Endothelial cell of umbilical vein (primary cell): Measurements from ENCODE around the gene C12orf50. TPM values are rescaled to one million over a fixed set of nuclear protein-coding genes. Genes with fewer than 3 reads are reported as not detected.

Experiments used
- BruUV-seq: library from RNA; stranded (reverse); fragments of 400-500 nt; replicated peaks from 2 replicates; lab custom pipeline; 2021; lab: Mats Ljungman, UMichigan
- CTCF ChIA-PET: fragments of 300-600, 350-600 bp; sonication (Branson Sonifier 250); formaldehyde crosslinking; loops from one replicate; lab custom pipeline; 2021; ENCODE audit warnings: antibody characterized with exemption, inconsistent platforms; lab: Charles Lee
- POLR2A ChIA-PET: fragments of 300-600, 350-600 bp; sonication (Branson Sonifier 250); formaldehyde crosslinking; loops from one replicate; lab custom pipeline; 2021; ENCODE audit warnings: antibody characterized with exemption, inconsistent platforms; lab: Charles Lee
- DNase-seq: peaks from one replicate; pipeline ENCODE4 v3.0.0-alpha.2; 2011; ENCODE audit warnings: low read depth, low spot score
- FAIRE-seq: peaks from 2 replicates; lab custom pipeline; 2011; peaks lifted over from hg19 to GRCh38; lab: Jason Lieb, UNC
- H2AFZ ChIP-seq: 2 replicates; pipeline ENCODE4 v1.6.0; 2012; ENCODE audit warnings: low read depth, low read length, control low read depth, inconsistent platforms
- H3K27ac ChIP-seq: 2 replicates; pipeline ENCODE4 v1.5.1; 2011; ENCODE audit warnings: low read depth, mild to moderate bottlenecking, control low read depth, low read length, moderate library complexity; ENCODE audit not compliant: insufficient read depth
- H3K27me3 ChIP-seq, 2 experiments: 2 replicates each; pipeline versions ENCODE4 v1.6.0 to v1.6.1; 2011; ENCODE audit warnings: low read length in 2 of 2, mixed read lengths in 1 of 2; ENCODE audit not compliant: control insufficient read depth in 2 of 2, insufficient read depth in 2 of 2
- H3K36me3 ChIP-seq, 2 experiments: 2 replicates in 1 of 2; 3 replicates in 1 of 2; pipeline ENCODE4 v1.5.1; 2011; ENCODE audit warnings: low read length in 2 of 2, mild to moderate bottlenecking in 1 of 2, moderate library complexity in 1 of 2; ENCODE audit not compliant: control insufficient read depth in 2 of 2, insufficient read depth in 2 of 2; ENCODE audit errors: extremely low read depth in 1 of 2
- H3K4me1 ChIP-seq: 3 replicates; pipeline ENCODE4 v1.5.1; 2011; ENCODE audit warnings: mild to moderate bottlenecking, low read length; ENCODE audit not compliant: control insufficient read depth, insufficient read depth; ENCODE audit errors: extremely low read depth
- H3K4me2 ChIP-seq: 2 replicates; pipeline ENCODE4 v1.6.1; 2011; ENCODE audit warnings: low read length, control low read depth, mixed read lengths; ENCODE audit not compliant: insufficient read depth
- H3K4me3 ChIP-seq, 3 experiments: fragments of 200-600 bp in 1 of 3; sonication (generic), shearing (Covaris generic) in 1 of 3; replicated peaks in 1 of 3; 2 replicates each; pipeline ENCODE4 v1.5.1; 2011 to 2016; ENCODE audit warnings: control low read depth in 3 of 3, low read length in 3 of 3, mild to moderate bottlenecking in 2 of 3, inconsistent platforms in 1 of 3, low read depth in 1 of 3, moderate library complexity in 1 of 3; ENCODE audit not compliant: insufficient read depth in 1 of 3
- H3K79me2 ChIP-seq: 2 replicates; pipeline ENCODE4 v1.6.0; 2012; ENCODE audit warnings: low read length, inconsistent platforms; ENCODE audit not compliant: control insufficient read depth, insufficient read depth
- H3K9ac ChIP-seq: replicated peaks from 2 replicates; pipeline ENCODE3; 2011; ENCODE audit warnings: low read length, control low read depth; ENCODE audit not compliant: insufficient read depth; ENCODE audit errors: extremely low read depth
- H3K9me1 ChIP-seq: replicated peaks from 3 replicates; pipeline ENCODE4 v1.6.0; 2011; ENCODE audit warnings: mild to moderate bottlenecking, low read length; ENCODE audit not compliant: control insufficient read depth, insufficient read depth; ENCODE audit errors: extremely low read depth
- H3K9me3 ChIP-seq: replicated peaks from 2 replicates; pipeline ENCODE4 v1.5.1; 2012; ENCODE audit warnings: low read length, inconsistent platforms; ENCODE audit not compliant: control insufficient read depth, insufficient read depth
- H4K20me1 ChIP-seq: replicated peaks from 2 replicates; pipeline ENCODE3; 2011; ENCODE audit warnings: mild to moderate bottlenecking, low read length; ENCODE audit not compliant: control insufficient read depth, insufficient read depth; ENCODE audit errors: extremely low read depth
- CTCF ChIP-seq, 2 donors: IDR thresholded peaks; 1 replicate in 1 of 2; 2 replicates in 1 of 2; pipeline ENCODE4 v1.5.1; 2011; ENCODE audit warnings: low read length in 2 of 2, mild to moderate bottlenecking in 2 of 2, moderate library complexity in 2 of 2, control low read depth in 1 of 2, inconsistent platforms in 1 of 2, low read depth in 1 of 2; ENCODE audit not compliant: insufficient read depth in 1 of 2; ENCODE audit errors: extremely low read depth in 1 of 2
- EZH2 ChIP-seq: IDR thresholded peaks from 2 replicates; pipeline ENCODE4 v1.6.1; 2012; ENCODE audit warnings: borderline replicate concordance, low read depth, mild to moderate bottlenecking, moderate library complexity, low read length, inconsistent platforms; ENCODE audit not compliant: severe bottlenecking
- FOS ChIP-seq: IDR thresholded peaks from 2 replicates; pipeline ENCODE4 v1.6.1; 2011; ENCODE audit warnings: mild to moderate bottlenecking, low read length, moderate library complexity, borderline replicate concordance; ENCODE audit not compliant: insufficient read depth
- GATA2 ChIP-seq: IDR thresholded peaks from 2 replicates; pipeline ENCODE4 v1.7.0; 2011; ENCODE audit warnings: low read depth, mild to moderate bottlenecking, moderate library complexity, mixed read lengths, low read length; ENCODE audit not compliant: insufficient read length, insufficient read depth
- JUN ChIP-seq: IDR thresholded peaks from 2 replicates; pipeline ENCODE4 v1.6.1; 2011; ENCODE audit warnings: borderline replicate concordance, low read depth; ENCODE audit not compliant: insufficient read length, insufficient read depth
- MAX ChIP-seq: IDR thresholded peaks from 2 replicates; pipeline ENCODE4 v1.6.1; 2011; ENCODE audit not compliant: insufficient read depth, insufficient read length
- MYC ChIP-seq: IDR thresholded peaks from one replicate; pipeline ENCODE4 v1.6.1; 2011; ENCODE audit warnings: mild to moderate bottlenecking, low read depth, low read length
- POLR2A ChIP-seq: IDR thresholded peaks from 2 replicates; pipeline ENCODE4 v1.6.1; 2012; ENCODE audit warnings: low read depth, mild to moderate bottlenecking, control low read depth, low read length
- POLR2AphosphoS5 ChIP-seq: IDR thresholded peaks from 2 replicates; pipeline ENCODE4 v1.6.1; 2012; ENCODE audit warnings: low read depth, mild to moderate bottlenecking, control low read depth, low read length, moderate library complexity; ENCODE audit not compliant: insufficient read depth
- dilution Hi-C: fragments of 300-500 bp; cut with MboI; formaldehyde crosslinking; loops from one replicate; pipeline ENCODE4 v1.15.0; 2019; ENCODE audit warnings: low sequenced_read_pairs; ENCODE audit not compliant: extremely low pct_ligation_motif_present
- intact Hi-C: fragments of 100-400 bp; cut with micrococcal nuclease; formaldehyde crosslinking; loops from one replicate; pipeline ENCODE4 v1.10.0; 2022
- polyA plus RNA-seq, 4 experiments: library from polyadenylated mRNA; depleted of rRNA in 3 of 4; stranded (reverse) in 3 of 4; unstranded in 1 of 4; fragments of >200 nt; gene quantifications; 2 replicates each; pipeline versions ENCODE4 v1.2.1 to v1.2.3, GENCODE V29; 2011 to 2012; ENCODE audit warnings: missing spikeins in 1 of 4
- total RNA-seq: library from RNA; stranded (reverse); gene quantifications from 2 replicates; pipeline ENCODE4 v1.2.3, GENCODE V29; 2021

C12orf50 gene
- total and polyA plus RNA-seq, 2 donors (not counting 3 experiments of a cell fraction or from before 2014, with no cell fraction given) = 0.31 TPM; not detected in 1

GRCh38 chr12:88067301-88067700 is 38.1 kb upstream of the C12orf50 start:
- H3K9ac ChIP-seq = no peak overlapping the region
- H3K9me3 ChIP-seq = no peaks in the 10 kb centered on the region
- no peaks in the 10 kb centered on the region for H3K79me2 ChIP-seq
- no peaks in the 10 kb centered on the region for H4K20me1 ChIP-seq
- no peaks in the 10 kb centered on the region for H3K27me3 ChIP-seq
- no peak for FAIRE-seq
- DNase-seq = no peak
- CTCF ChIA-PET = no interaction called here
- intact Hi-C loops (no loop called here), dilution Hi-C loops (no loop called here)
- H3K27ac ChIP-seq = no peak overlapping the region
- POLR2A ChIA-PET = no interaction called here
- TF ChIP-seq JUN (no peak), MAX (no peak), POLR2A (no peak), GATA2 (no peak), CTCF (IDR thresholded peaks at IDR 0.05; ENCODE audit: extremely low read depth in 1 of 2, insufficient read depth in 1 of 2, low read depth in 1 of 2, low read length in 2 of 2) (no peak), MYC (no peak), FOS (no peak), EZH2 (no peak), POLR2AphosphoS5 (no peak)
- peaks cover 8% of the 10 kb centered on the region for H3K4me1 ChIP-seq
- H3K4me3 ChIP-seq = no peak overlapping the region
- no peak overlapping the region for H3K4me2 ChIP-seq
- H3K9me1 ChIP-seq = no peaks in the 10 kb centered on the region
- no TSS peak for BruUV-seq
- H3K36me3 ChIP-seq = no peaks in the 10 kb centered on the region
- no peak overlapping the region for H2AFZ ChIP-seq
